Measurements from ENCODE around the gene PPP3CA.

DNA sequence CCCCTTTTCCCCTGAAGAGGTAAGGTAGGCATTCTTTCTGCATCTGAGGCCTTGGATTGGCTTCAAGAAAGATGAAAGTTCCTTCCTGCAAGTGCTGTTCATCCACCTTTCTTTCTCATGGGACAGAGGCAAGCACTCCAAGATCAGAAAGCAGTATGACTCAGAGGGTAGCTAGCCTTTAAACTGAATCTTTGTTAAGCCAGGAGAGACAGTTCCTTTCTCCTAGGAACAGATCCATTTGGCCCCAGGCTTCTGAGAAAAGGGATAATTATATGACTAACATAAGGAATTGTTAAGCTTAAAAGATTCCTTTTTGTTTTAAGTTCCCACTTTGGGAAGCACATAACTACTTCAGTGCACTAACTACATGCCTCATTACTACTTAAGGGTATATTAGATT is 192.0 kb downstream of the PPP3CA start:
- TF ChIP-seq, protein P1, sequence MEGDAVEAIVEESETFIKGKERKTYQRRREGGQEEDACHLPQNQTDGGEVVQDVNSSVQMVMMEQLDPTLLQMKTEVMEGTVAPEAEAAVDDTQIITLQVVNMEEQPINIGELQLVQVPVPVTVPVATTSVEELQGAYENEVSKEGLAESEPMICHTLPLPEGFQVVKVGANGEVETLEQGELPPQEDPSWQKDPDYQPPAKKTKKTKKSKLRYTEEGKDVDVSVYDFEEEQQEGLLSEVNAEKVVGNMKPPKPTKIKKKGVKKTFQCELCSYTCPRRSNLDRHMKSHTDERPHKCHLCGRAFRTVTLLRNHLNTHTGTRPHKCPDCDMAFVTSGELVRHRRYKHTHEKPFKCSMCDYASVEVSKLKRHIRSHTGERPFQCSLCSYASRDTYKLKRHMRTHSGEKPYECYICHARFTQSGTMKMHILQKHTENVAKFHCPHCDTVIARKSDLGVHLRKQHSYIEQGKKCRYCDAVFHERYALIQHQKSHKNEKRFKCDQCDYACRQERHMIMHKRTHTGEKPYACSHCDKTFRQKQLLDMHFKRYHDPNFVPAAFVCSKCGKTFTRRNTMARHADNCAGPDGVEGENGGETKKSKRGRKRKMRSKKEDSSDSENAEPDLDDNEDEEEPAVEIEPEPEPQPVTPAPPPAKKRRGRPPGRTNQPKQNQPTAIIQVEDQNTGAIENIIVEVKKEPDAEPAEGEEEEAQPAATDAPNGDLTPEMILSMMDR (IDR thresholded peaks at IDR 0.05; ENCODE audit: low read length), result no peak
- TF ChIP-seq EZH2 (IDR thresholded peaks at IDR 0.05; ENCODE audit: borderline replicate concordance, low read length), result no peak
